Measurements from ENCODE around the gene ARHGEF28.

Gene ARHGEF28

GRCh38 chr5:73592551-73592950 lies 33.4 kb upstream of the ARHGEF28 start:
- H3K4me3 ChIP-seq (ENCODE audit: low read depth, low read length) = no peak overlapping the region
- DNase-seq (ENCODE audit: low read depth) = no peak
- TF ChIP-seq, protein P1, sequence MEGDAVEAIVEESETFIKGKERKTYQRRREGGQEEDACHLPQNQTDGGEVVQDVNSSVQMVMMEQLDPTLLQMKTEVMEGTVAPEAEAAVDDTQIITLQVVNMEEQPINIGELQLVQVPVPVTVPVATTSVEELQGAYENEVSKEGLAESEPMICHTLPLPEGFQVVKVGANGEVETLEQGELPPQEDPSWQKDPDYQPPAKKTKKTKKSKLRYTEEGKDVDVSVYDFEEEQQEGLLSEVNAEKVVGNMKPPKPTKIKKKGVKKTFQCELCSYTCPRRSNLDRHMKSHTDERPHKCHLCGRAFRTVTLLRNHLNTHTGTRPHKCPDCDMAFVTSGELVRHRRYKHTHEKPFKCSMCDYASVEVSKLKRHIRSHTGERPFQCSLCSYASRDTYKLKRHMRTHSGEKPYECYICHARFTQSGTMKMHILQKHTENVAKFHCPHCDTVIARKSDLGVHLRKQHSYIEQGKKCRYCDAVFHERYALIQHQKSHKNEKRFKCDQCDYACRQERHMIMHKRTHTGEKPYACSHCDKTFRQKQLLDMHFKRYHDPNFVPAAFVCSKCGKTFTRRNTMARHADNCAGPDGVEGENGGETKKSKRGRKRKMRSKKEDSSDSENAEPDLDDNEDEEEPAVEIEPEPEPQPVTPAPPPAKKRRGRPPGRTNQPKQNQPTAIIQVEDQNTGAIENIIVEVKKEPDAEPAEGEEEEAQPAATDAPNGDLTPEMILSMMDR (IDR thresholded peaks at IDR 0.05; ENCODE audit: low read depth, low read length, missing control alignments) = no peak

- H3K4me3 ChIP-seq (ENCODE audit: low read depth, low read length) = no peak overlapping the region
- TF ChIP-seq, protein P1 (IDR thresholded peaks at IDR 0.05; ENCODE audit: low read depth, low read length, missing control alignments) = peak; percentile 70
- DNase-seq (ENCODE audit: low read depth) = no peak
Measured at GRCh38 chr5:73596705-73597328, 29.2 kb upstream of the ARHGEF28 start.

DNA sequence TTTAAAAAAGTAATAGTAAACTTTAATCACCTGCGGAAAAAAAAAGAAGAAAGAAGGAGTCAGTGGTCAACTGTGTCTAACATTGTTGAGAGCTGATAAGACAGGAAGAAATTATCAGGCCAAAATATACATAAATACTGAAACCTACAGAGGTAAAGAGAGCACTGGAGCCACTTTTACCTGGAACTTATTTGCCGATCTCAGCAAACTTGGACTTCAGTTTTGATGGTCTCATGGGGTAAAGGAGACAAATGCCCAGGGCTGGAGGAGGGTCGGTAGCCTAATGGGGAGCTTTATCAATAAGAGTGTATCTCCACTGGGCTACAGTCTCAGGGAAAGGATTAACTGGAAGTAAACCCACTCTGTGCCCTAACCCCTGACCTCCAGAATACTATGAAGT lies 26.6 kb upstream of the ARHGEF28 start:
- DNase-seq (ENCODE audit: low read depth) = no peak
- no peak overlapping the region for H3K4me3 ChIP-seq (ENCODE audit: low read depth, low read length)
- TF ChIP-seq, protein P1 (IDR thresholded peaks at IDR 0.05; ENCODE audit: low read depth, low read length, missing control alignments) = no peak

DNA sequence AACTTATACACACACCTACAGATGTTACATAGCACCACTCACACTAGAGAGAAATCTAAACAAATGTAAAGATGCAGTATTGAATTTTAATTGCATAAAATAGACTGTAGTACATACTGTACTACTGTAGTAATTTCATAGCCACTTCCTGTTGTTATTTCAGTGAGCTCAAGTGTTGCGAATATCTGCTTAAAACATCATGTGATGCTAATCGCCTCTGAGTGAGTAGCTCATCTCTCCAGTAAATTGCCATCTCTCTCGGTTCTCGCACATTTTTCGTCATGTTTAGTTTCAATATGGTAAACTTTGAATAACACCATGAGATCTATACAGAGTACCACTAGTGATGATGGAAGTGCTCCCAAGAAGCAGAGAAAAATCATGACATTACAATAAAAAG lies 22.0 kb upstream of the ARHGEF28 start:
- TF ChIP-seq, protein P1 (IDR thresholded peaks at IDR 0.05; ENCODE audit: low read depth, low read length, missing control alignments) = no peak
- H3K4me3 ChIP-seq (ENCODE audit: low read depth, low read length) = no peak overlapping the region
- no peak for DNase-seq (ENCODE audit: low read depth)

GRCh38 chr5:73605223-73606087 lies 20.5 kb upstream of the ARHGEF28 start:
- H3K4me3 ChIP-seq (ENCODE audit: low read depth, low read length) = no peak overlapping the region
- DNase-seq (ENCODE audit: low read depth) = no peak
- TF ChIP-seq, protein P1 (IDR thresholded peaks at IDR 0.05; ENCODE audit: low read depth, low read length, missing control alignments) = no peak

DNA sequence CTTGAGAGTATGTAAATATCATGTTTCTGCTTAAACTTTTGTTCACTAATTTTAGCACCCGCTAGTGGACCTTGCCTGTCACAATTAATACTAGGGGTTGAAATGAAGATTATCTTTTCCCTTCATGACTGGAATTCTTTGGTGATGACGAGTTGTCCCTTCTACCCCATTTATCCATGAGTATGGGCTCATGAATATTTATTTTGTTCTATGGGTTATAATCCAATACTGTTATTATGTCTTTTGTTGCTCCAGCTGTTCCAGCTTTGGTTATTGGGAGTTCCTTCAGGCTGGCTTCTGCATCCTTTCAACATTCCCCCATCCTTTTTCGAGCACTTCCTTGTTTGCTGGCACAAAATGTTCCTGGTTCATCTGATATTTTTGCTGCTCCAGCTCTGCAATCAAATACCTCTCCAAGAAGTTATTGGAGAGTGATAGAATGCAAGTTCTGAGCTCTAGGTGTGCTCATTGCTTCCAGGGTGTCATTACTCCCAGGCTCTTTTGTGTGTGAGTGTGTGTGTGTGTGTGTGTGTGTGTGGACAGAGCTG lies 19.7 kb upstream of the ARHGEF28 start:
- DNase-seq (ENCODE audit: low read depth) = no peak
- TF ChIP-seq, protein P1 (IDR thresholded peaks at IDR 0.05; ENCODE audit: low read depth, low read length, missing control alignments) = no peak
- no peak overlapping the region for H3K4me3 ChIP-seq (ENCODE audit: low read depth, low read length)

All from GM12864 (cell line).